HG03280 (cell line): ENCODE results near the gene TUNAR.

Experiments
- ATAC-seq: cut with Tn5 transposase; IDR thresholded peaks from one replicate; pipeline ENCODE4 v1.9.1; 2021; ENCODE audit warnings: mild to moderate bottlenecking, moderate library complexity; ENCODE audit not compliant: unreplicated experiment

The TUNAR gene

GRCh38 chr14:95876761-95877538 is at the start of gene TUNAR:
Gene TUNAR (plus strand): TSS chr14:95876832.
- no peak for ATAC-seq

GRCh38 chr14:95828649-95829265 is 47.9 kb upstream of the TUNAR start:
- no peak for ATAC-seq

GRCh38 chr14:95829321-95829720 is 47.3 kb upstream of the TUNAR start:
- ATAC-seq: no peak

GRCh38 chr14:95830386-95830785 is 46.2 kb upstream of the TUNAR start:
- ATAC-seq: no peak

- no peak for ATAC-seq
These were observed 45.6 kb upstream of the TUNAR start for GRCh38 chr14:95831041-95831440.

- no peak for ATAC-seq
These were observed 45.2 kb upstream of the TUNAR start for GRCh38 chr14:95831468-95831867.

GRCh38 chr14:95832012-95832411 is 44.6 kb upstream of the TUNAR start:
- ATAC-seq: no peak

GRCh38 chr14:95833429-95833828 is 43.2 kb upstream of the TUNAR start:
- ATAC-seq: no peak

GRCh38 chr14:95834496-95834895 is 42.1 kb upstream of the TUNAR start:
- ATAC-seq: no peak

GRCh38 chr14:95835121-95835730 is 41.4 kb upstream of the TUNAR start:
- no peak for ATAC-seq

GRCh38 chr14:95838862-95839261 is 37.8 kb upstream of the TUNAR start:
- ATAC-seq: no peak

- no peak for ATAC-seq
These were observed 36.4 kb upstream of the TUNAR start for GRCh38 chr14:95840094-95840700.

GRCh38 chr14:95841668-95842067 is 35.0 kb upstream of the TUNAR start:
- ATAC-seq: no peak

GRCh38 chr14:95849761-95850160 is 26.9 kb upstream of the TUNAR start:
- no peak for ATAC-seq

GRCh38 chr14:95850429-95850828 is 26.2 kb upstream of the TUNAR start:
- ATAC-seq: no peak

- no peak for ATAC-seq
These were observed 21.0 kb upstream of the TUNAR start for GRCh38 chr14:95855606-95856005.

GRCh38 chr14:95857275-95857674 is 19.4 kb upstream of the TUNAR start:
- no peak for ATAC-seq

- ATAC-seq: no peak
These were observed 17.7 kb upstream of the TUNAR start for GRCh38 chr14:95858893-95859292.

GRCh38 chr14:95862243-95862642 is 14.4 kb upstream of the TUNAR start:
- no peak for ATAC-seq

- ATAC-seq: no peak
These were observed 13.3 kb upstream of the TUNAR start for GRCh38 chr14:95863295-95863694.

GRCh38 chr14:95869776-95870175 is 6.9 kb upstream of the TUNAR start:
- ATAC-seq: no peak

GRCh38 chr14:95870772-95871171 is 5.9 kb upstream of the TUNAR start:
- no peak for ATAC-seq
